NOMO-1 treated with dmso at 0.1 percent for 144 hours (cell line): ENCODE measurements around the gene ZNF444.
"Not testable (repeated sequence)": the region's sequence is repeated elsewhere in the genome, so short reads cannot be mapped to it uniquely, and the experiment has no call there.

Experiments
- DNase-seq: peaks from one replicate; lab custom pipeline; 2025; ENCODE audit not compliant: unreplicated experiment; lab: John Stamatoyannopoulos, UW

The ZNF444 gene

GRCh38 chr19:56144831-56145230 lies 3.7 kb downstream of the ZNF444 start:
- no peak for DNase-seq

DNA sequence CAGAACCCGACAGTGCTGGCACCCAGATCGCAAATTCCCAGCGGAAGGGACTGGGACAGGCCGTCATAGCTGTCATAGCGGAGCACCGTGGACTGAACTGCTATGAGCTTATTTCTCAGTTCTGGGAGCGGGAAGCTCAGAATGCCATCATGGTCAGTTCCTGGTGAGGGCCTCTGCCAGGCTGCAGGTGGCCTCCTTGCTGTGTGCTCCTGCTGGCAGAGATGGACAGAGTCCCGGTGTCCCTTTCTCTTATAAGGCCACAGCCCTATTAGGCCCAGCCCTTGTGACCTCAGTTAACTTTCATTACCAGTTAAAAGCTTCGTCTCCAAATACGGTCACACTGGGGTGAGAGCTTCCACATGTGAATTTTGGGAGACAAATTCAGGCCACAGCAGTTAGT lies 4.6 kb downstream of the ZNF444 start:
- DNase-seq, result no peak

- no peak for DNase-seq
These were observed 5.8 kb downstream of the ZNF444 start for GRCh38 chr19:56146904-56147303.

DNA sequence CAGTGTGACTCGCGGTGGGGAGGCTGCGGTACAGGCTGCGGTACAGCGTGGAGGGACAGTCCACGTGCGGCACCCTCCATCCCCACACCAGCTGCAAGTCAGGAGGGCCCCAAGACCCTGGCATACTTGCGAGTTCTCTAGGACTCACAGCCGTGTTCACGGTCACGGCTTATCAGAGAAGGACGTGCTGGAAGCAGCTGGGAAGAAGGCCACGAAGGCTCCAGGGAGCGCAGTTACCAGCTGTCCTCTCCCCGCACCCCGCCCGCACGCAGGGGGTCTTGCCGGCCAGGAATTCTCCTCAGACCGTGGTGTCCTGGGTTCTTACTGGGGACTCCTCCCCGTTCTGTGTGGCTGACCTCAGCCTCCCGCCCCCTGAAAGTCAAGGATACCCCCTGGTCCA lies 6.2 kb downstream of the ZNF444 start:
- DNase-seq, result no peak

DNA sequence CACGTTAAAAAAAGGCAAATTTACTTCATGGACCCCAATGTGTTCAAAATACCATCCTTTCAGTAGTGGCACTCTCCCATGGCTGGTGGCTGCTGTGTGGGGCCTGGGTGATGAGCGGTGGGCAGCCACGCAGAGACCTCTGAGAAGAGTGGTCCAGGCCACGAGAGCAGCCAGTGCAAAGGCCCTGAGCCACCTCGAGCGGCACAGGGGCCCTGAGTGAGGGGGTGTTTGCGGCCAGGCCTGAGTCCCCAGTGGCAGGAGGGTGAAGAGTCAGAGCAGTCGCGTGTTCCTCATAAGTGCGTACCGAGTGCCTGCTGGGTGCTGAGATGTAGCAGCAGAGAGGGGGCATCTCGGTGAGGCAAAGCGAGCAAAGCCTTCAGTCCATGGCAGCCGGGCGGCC lies 7.0 kb downstream of the ZNF444 start:
- DNase-seq, result no peak

- DNase-seq, result not testable (repeated sequence)
These were observed 8.0 kb downstream of the ZNF444 start for GRCh38 chr19:56148955-56149655.

- DNase-seq, result no peak
These were observed 8.6 kb downstream of the ZNF444 start for GRCh38 chr19:56149656-56150038.

GRCh38 chr19:56150358-56150757 lies 9.3 kb downstream of the ZNF444 start:
- DNase-seq, result no peak

- DNase-seq, result no peak
These were observed 11.6 kb downstream of the ZNF444 start for GRCh38 chr19:56152644-56153043.

DNA sequence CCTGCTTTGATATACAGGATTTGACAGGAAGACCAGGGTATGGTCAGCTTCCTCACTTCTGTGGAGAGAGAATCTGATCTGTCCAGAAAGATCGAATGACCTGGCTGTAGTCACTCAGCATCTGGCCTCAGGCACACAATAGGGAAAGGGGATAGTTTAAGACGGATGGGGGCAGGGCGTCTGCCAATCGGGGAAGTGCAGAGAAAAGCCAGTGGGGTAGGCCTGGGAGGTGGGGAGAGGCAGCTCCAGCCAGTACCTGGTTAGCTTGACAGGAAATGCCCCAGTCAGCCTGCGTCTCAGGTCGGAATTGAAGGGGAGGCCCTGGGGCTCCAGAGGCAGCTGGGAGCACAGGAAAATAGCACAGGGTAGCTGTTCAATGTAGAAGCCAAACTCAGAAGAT lies 12.4 kb downstream of the ZNF444 start:
- no peak for DNase-seq

DNA sequence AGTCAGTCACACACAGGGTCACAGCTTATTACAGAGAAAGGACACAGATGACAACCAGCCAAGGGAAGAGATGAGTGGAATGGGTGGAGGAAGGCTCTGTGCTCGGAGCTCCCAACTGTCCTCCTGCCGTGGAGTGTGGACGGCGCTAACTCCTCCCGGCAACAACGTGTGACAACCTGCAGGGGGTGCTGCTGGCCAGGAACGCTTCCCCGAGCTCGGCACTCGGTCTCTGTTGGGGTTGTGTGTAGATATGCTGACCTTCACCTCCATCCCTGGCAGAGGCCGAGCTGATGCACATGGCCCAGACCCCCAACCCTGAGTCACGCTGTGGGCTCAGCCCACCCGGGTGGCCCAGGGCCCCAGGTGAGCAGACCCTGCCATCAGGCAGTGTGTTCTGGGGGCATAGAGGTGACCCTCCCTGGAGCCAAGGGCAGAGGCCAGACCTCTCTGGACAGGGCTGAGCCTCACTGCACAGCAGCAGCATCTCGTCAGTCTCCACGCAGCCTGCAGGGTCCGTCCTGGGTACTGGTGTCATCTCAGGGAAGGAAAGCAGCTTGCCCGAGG lies 14.1 kb downstream of the ZNF444 start:
- no peak for DNase-seq

- no peak for DNase-seq
These were observed 15.7 kb downstream of the ZNF444 start for GRCh38 chr19:56156768-56157167.

GRCh38 chr19:56158170-56158757 lies 17.2 kb downstream of the ZNF444 start:
- DNase-seq, result no peak

- DNase-seq, result no peak
These were observed 18.0 kb downstream of the ZNF444 start for GRCh38 chr19:56159009-56159559.

DNA sequence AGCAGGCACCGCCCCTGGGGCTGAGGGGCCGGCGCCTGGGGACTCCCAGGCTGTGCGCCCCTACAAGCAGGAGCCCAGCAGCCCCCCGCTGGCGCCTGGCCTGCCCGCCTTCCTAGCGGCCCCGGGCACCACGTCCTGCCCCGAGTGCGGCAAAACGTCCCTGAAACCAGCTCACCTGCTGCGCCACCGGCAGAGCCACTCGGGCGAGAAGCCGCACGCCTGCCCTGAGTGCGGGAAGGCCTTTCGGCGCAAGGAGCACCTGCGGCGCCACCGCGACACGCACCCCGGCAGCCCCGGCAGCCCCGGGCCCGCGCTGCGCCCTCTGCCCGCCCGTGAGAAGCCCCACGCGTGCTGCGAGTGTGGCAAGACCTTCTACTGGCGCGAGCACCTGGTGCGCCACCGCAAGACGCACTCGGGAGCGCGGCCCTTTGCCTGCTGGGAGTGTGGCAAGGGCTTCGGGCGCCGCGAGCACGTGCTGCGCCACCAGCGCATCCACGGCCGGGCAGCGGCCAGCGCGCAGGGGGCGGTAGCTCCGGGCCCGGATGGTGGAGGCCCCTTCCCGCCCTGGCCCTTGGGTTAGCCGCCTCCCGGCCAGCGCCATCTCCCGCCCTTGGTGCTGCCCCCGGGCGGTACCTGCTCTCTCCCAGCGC lies 18.7 kb downstream of the ZNF444 start:
- DNase-seq, result no peak

GRCh38 chr19:56161534-56161933 lies 20.4 kb downstream of the ZNF444 start:
- DNase-seq, result no peak

GRCh38 chr19:56162258-56162657 lies 21.2 kb downstream of the ZNF444 start:
- no peak for DNase-seq

DNA sequence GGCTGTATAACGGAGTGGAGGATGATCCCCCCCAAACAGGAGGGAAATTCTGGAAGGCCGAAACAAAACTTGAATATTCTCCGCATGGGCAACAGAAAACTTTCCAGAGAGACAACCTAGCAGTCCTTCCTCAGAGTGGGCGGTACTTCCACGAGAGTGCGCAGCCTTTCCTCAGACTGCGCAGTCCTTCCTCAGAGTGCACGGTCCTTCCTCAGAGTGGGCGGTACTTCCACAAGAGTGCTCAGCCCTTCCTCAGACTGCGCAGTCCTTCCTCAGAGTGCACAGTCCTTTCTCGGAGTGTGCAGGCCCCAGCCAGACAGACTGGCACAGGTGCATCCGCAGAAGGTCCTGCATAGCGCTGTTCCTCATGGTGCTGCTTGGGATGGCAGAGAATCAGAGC lies 22.0 kb downstream of the ZNF444 start:
- no peak for DNase-seq

DNA sequence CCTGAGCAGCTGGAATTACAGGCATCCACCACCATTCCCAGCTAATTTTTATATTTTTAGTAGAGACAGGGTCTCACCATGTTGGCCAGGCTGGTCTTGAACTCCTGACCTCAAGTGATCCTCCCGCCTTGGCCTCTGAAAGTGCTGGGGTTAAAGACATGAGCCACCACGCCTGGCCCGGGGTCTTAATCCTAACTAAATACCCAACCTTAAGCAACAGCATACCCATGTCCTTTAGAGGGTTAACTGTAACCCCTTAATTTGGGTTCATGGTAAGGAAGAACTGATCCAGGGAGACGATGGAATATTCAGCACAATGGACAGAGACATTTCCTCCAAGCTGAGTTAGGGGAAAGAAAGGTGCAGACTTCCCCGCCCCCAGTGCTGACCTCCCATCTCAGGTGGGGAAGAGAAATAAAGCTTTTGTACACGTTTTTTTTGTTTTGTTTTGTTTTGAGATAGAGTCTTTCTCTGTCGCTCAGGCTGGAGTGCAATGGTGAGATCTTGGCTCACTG lies 26.0 kb downstream of the ZNF444 start:
- no peak for DNase-seq

- DNase-seq, result no peak
These were observed 29.2 kb downstream of the ZNF444 start for GRCh38 chr19:56170261-56170660.

DNA sequence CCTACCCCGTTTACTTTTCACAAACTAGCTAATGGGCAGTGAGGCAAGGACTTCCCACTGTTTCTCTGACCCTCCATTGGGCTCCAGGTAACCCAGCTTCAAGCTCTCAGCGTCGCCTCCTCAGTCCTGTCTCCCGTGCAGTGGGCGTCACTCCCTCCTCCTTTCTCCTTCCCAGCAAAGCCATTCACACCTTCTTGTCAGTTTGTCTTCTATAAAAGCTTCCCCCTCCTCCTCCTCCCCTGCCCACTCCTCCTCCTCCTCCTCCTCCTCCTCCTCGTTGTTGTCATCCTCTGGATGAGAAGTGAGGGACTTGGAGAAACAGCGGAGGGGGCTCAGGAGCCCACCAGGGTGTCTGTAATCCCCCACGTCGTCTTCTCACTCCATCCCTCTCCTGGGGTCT lies 33.0 kb downstream of the ZNF444 start:
- no peak for DNase-seq

DNA sequence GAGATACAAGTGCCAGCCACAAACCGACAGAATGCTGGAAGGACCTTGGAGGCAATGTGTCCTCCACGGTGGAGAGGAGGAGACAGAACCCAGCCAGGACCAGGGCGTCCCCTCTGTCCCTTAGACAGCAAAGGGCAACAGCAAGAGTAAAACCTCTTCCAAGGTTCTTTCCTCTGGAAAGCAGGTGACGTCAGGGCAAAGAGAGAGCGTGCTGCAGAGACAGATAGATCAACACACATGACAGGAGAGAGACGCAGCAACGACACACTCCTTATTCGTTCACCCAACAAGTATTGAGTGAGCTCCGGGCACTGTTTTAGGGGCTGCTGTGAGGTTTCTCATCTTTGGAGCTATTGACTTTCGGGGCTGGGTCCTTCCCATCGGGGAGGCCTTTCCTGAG lies 33.5 kb downstream of the ZNF444 start:
- DNase-seq, result no peak
